ENCODE data around the gene MAPRE2.
"Not testable (repeated sequence)": the region's sequence is repeated elsewhere in the genome, so short reads cannot be mapped to it uniquely, and the experiment has no call there.

The MAPRE2 gene

DNA sequence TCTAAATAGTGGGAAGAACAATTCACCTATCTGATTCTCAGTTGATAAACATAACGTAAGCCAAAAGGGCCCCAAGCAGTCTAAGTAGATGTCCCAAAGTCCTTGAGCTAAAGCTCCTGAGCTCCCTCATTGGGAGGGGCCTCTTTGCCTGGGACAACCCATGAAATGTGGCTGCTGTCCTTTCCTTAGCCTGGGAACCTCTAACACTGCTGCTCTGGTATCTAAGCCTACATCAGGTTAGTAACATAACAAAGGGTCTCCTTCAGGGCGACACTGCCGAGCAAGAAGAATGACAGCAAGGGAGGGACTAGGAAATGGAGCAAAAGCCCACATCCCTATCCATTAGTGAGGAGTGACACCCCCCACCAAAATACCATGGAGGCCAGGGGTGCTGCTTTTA is 98.3 kb downstream of the MAPRE2 start:
- no peaks in the 10 kb centered on the region; the same call in 1 of the 2 replicates for H3K4me1 ChIP-seq (ENCODE audit: insufficient read depth, low read length)
- H3K36me3 ChIP-seq (ENCODE audit: insufficient read depth, low read length), result no peaks in the 10 kb centered on the region
- no peaks in the 10 kb centered on the region for H3K9me3 ChIP-seq (ENCODE audit: control insufficient read depth, insufficient read depth, low read length)
- H3K9ac ChIP-seq (ENCODE audit: low read depth, low read length), result no peak overlapping the region

DNA sequence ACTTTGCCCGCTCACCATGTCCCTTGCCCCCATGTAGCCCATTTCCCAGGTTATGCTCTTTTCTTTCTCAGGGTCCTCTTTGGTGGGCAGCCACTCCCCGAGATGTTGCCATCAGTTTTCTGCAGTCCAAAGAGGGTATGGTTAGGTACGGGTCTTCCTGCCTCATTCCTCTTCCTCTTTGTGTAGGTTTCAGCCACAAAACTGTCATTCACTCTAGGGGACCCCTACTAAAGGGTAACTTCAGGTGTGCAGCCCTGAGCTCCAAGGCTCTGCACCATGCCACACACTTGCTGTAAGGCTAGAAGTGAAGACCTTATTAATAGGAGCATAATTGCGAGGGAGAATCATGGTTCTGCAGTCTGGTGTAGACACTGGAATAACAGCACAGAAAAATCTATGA is 99.9 kb downstream of the MAPRE2 start:
- Histone ChIP-seq H3K36me3 (ENCODE audit: insufficient read depth, low read length) (no peaks in the 10 kb centered on the region), H3K9me3 (ENCODE audit: control insufficient read depth, insufficient read depth, low read length) (no peaks in the 10 kb centered on the region), H3K4me1 (ENCODE audit: insufficient read depth, low read length) (no peaks in the 10 kb centered on the region), H3K9ac (ENCODE audit: low read depth, low read length) (no peak overlapping the region)

DNA sequence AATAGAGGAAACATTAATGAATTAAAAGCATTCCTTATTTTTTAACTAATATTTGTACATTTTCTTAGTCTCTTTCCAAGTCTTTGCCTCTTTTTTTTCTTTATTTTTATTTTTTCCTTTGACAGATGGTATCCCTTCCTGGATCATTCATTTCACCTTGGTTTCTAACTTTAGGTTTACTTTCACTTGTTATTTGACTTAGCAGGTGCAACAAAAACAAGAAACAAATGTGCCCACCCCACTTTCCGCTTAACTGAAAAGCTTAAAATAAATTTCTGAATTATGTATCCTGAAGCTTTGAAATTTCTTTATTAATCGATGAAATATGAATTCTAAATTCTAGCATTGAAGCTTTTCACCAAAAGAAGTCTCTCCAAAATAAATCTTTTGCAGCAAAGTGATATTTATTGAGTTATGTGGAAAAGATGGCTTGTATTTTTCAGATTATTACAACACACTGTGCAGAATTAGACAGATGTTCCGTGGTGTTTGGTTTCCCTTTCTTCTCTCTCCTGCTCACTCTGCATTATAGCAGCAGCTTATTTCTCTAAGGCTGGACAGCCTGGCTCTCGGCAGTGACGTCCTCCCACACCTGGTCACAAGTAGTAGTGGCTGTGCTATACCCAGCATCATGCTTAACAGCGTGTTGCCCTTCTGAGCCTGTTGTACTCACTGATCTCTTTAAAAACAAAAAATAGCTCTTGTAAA is 100.5 kb downstream of the MAPRE2 start:
- H3K9me3 ChIP-seq (ENCODE audit: control insufficient read depth, insufficient read depth, low read length), result no peaks in the 10 kb centered on the region

DNA sequence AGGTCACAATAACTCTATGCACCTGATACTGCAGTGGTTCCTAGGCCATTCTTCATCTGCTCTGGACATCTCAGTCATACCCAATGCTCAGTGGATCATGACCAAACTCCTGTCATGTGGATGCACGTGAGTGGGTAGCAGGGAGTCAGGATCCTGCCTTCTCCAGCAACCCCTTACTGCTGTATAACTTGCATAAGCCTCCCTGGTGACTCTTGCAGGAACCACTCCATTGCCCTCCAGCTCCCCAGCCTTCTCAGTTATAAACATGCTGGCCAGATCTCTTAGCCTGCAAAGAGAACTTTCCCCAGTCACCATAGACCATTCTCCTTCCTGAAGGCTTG is 101.0 kb downstream of the MAPRE2 start:
- no peaks in the 10 kb centered on the region for H3K9me3 ChIP-seq (ENCODE audit: control insufficient read depth, insufficient read depth, low read length)
- H3K9ac ChIP-seq (ENCODE audit: low read depth, low read length), result no peak overlapping the region
- H3K4me1 ChIP-seq (ENCODE audit: insufficient read depth, low read length), result no peaks in the 10 kb centered on the region
- no peaks in the 10 kb centered on the region for H3K36me3 ChIP-seq (ENCODE audit: insufficient read depth, low read length)

More for the DNA sequence above, 100.5 kb downstream of the MAPRE2 start:
- H3K4me1 ChIP-seq (ENCODE audit: insufficient read depth, low read length), result no peaks in the 10 kb centered on the region
- no peak overlapping the region for H3K9ac ChIP-seq (ENCODE audit: low read depth, low read length)
- no peaks in the 10 kb centered on the region for H3K36me3 ChIP-seq (ENCODE audit: insufficient read depth, low read length)

DNA sequence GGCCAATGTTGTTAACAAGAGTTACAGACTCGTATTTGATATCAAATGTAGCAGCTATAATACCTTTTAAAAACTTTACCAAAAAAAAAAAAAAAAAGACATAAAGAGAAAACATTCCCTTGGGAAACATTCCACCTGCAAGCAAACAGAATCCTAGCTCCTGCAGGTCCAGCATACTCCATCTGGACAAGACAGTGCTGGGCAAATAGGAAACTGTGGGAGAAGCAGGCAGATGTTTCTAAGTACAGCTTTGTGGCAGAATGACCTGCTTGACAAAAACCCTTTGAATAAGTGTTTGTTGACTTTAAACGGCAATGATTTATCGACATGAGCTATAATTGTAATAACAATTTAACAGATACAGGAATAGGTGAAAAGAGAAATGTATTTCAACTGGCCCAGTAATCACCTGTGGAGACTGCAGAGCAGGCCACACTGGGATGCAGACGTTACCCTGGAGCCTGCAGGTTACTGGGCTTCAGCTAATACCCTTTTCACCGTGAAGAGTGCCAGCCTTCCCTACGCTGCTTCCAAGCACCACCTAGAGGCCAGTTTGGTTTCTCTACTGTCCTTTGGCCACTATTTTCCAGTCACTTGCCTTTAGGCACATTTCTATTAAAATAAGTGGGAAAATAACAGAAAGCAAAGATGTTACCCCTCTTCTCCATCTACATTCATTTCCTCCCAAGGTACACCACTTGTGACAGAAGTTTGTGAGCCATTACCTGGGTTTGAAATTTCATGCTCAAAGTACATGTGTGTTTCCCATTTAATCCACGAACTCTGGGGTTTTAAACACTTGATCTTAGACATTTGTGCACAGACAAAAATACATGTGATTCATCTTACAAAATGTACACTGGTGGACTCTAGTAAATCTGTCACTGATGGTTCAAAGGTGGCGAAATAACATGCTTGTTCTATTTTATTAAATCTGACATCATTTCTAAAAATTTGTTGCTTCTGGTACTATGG is 102.7 kb downstream of the MAPRE2 start:
- H3K36me3 ChIP-seq (ENCODE audit: insufficient read depth, low read length), result no peaks in the 10 kb centered on the region
- no peaks in the 10 kb centered on the region for H3K4me1 ChIP-seq (ENCODE audit: insufficient read depth, low read length)
- no peaks in the 10 kb centered on the region for H3K9me3 ChIP-seq (ENCODE audit: control insufficient read depth, insufficient read depth, low read length)
- no peak overlapping the region for H3K9ac ChIP-seq (ENCODE audit: low read depth, low read length)

DNA sequence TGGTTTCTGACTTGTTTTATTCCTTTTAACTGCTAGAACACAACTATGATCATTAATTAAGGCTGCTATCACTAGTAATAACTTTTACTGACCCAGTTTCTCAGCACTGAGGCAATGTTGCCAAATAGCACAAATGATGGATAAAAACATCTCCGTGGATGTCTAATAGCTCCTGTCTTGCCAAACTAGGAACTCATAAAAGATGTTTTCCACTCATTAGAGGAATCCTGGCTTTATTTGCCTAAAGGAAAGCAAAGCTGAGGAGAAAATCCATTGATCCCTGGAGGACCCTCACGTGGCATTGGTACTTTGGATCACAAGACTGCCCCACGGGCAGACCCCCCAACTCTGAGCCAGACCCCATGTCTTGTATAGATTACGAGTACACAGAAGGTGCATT is 103.5 kb downstream of the MAPRE2 start:
- no peaks in the 10 kb centered on the region for H3K9me3 ChIP-seq (ENCODE audit: control insufficient read depth, insufficient read depth, low read length)
- H3K9ac ChIP-seq (ENCODE audit: low read depth, low read length), result no peak overlapping the region
- no peaks in the 10 kb centered on the region for H3K4me1 ChIP-seq (ENCODE audit: insufficient read depth, low read length)
- no peaks in the 10 kb centered on the region for H3K36me3 ChIP-seq (ENCODE audit: insufficient read depth, low read length)

DNA sequence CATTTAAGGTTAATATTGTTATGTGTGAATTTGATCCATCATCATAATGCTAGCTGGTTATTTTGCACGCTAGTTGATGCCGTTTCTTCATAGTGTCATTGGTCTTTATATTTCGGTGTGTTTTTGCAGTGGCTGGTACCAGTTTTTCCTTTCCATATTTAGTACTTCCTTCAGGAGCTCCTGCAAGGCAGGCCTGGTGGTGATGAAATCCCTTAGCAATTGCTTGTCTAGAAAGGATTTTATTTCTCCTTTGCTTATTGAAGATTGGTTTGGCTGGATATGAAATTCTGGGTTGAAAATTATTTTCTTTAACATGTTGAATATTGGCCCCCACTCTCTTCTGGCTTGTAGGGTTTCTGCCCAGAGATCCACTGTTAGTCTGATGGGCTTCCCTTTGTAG is 109.0 kb downstream of the MAPRE2 start:
- not testable (repeated sequence) for H3K36me3 ChIP-seq (ENCODE audit: insufficient read depth, low read length); H3K9ac ChIP-seq (ENCODE audit: low read depth, low read length); H3K9me3 ChIP-seq (ENCODE audit: control insufficient read depth, insufficient read depth, low read length); H3K4me1 ChIP-seq (ENCODE audit: insufficient read depth, low read length)

DNA sequence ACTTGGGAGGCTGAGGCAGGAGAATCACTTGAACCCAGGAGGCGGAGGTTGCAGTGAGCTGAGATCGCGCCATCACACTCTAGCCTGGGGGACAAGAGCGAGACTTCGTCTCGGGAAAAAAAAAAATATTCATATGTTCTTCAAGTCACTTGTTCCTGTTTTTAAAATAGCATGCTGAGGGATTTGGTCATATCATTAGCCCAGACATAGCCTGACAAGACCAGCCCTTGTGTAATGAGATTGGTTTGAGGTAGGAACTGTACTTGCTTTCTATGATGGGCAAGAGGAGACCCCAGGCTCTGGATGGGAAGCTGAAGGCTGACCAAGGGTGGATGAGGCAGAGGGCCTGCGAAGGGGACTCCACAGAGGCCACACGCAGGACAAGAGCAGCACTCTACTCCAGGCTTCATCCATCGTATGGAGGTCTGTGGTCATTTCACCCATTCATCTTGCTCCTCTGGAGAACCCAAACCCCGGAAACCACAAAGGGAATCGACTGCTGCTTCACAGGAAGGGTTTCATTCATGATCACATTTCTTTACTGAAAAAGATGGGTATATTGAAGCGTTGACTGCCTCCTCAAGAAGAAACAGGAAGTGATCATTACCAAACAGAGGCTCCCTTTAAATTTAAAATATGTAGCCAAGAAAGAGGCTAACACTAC is 112.5 kb downstream of the MAPRE2 start:
- Histone ChIP-seq H3K9me3 (ENCODE audit: control insufficient read depth, insufficient read depth, low read length) (no peaks in the 10 kb centered on the region), H3K4me1 (ENCODE audit: insufficient read depth, low read length) (peaks cover 6% of the 10 kb centered on the region), H3K9ac (ENCODE audit: low read depth, low read length) (no peak overlapping the region), H3K36me3 (ENCODE audit: insufficient read depth, low read length) (no peaks in the 10 kb centered on the region)

DNA sequence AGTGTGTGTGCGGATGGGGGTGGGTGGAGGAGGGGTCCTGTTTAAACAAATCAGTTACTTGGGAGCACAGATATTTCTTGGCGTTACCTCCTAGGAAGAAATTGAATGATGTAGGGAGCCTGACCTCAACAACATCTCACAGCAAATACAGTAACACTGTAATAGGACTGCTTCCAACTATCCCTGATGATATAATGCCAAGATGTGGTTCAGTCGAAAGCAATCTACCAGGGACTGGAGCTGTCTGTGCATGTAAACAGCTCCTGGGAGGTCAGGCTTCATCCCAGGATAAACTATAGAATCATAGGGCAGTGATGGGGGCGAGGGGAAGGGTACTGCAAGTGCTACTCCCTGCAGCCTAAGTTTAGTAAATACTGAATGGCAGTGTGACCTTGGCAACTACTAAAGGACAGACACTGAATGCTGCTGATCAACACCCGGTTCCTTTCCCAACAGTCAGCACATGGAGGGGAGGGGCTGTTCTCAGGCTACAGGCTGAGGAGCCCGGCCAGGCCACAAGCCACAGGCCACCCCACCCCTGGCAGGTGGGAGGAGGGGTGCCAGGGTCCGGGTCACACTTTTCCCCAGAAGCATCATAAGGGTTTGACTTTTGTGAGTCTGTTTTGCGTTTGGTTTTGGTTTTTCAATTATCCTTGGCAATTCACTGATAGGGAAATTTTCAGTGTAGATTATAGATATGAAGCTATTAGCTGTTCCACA is 114.3 kb downstream of the MAPRE2 start:
- H3K4me1 ChIP-seq (ENCODE audit: insufficient read depth, low read length), result peaks cover 6% of the 10 kb centered on the region
- no peaks in the 10 kb centered on the region for H3K36me3 ChIP-seq (ENCODE audit: insufficient read depth, low read length)
- H3K9me3 ChIP-seq (ENCODE audit: control insufficient read depth, insufficient read depth, low read length), result no peaks in the 10 kb centered on the region
- H3K9ac ChIP-seq (ENCODE audit: low read depth, low read length), result no peak overlapping the region

DNA sequence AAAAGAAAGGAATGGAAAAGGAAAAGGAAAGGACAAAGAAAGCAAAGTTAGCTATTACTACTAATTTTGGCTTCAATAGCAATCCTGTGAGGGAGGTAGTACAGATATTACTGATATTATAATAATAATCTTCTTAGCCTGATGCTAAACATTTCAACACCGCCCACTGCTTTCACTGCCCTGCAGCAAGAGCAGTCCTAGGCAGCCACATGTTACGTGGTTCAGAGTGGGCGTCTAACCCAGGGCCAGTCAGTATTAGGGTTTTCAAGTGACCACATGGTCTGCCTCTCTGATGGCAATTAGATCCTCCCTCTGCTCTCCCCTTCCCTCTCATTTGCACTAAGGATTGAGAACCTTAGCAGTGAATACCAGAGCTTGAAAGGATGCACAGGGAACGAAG is 116.0 kb downstream of the MAPRE2 start:
- Histone ChIP-seq H3K36me3 (ENCODE audit: insufficient read depth, low read length) (no peaks in the 10 kb centered on the region), H3K4me1 (ENCODE audit: insufficient read depth, low read length) (peaks cover 6% of the 10 kb centered on the region), H3K9ac (ENCODE audit: low read depth, low read length) (no peak overlapping the region), H3K9me3 (ENCODE audit: control insufficient read depth, insufficient read depth, low read length) (no peaks in the 10 kb centered on the region)

DNA sequence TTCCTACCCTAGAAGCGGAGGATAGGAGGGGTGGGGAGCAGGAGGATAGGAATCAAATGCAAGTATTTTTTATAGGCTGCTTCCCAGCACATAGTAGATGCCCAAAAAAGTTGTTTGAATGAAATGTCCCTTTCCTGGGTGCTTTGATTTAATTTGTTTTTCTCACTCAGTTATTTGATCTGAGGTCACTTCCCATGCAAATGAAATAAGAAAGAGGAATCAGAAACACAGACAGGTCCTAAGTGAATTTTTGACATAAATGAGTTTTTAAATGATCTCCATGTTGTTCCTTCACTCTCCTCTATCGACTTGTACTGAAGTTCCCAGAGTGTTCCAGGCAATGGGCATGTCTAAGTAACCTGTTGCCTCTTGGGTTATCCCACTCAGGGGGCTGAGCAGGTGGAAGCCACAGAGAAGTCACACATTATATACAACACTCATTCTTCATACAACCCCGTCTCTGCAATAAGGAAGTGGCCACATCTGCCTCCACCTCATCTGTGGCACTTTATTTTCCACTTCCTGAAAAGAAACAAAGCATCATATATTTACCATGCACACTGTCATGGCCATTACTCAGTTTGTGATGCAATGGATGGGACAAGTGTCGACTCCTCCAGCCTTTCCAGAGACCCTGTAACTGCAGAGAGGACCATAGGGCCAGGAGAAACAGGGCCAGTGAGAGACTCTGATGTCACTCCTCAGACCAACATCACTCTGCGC is 117.7 kb downstream of the MAPRE2 start:
- no peak overlapping the region for H3K9ac ChIP-seq (ENCODE audit: low read depth, low read length)
- no peaks in the 10 kb centered on the region for H3K9me3 ChIP-seq (ENCODE audit: control insufficient read depth, insufficient read depth, low read length)
- no peaks in the 10 kb centered on the region for H3K36me3 ChIP-seq (ENCODE audit: insufficient read depth, low read length)
- H3K4me1 ChIP-seq (ENCODE audit: insufficient read depth, low read length), result peaks cover 6% of the 10 kb centered on the region

DNA sequence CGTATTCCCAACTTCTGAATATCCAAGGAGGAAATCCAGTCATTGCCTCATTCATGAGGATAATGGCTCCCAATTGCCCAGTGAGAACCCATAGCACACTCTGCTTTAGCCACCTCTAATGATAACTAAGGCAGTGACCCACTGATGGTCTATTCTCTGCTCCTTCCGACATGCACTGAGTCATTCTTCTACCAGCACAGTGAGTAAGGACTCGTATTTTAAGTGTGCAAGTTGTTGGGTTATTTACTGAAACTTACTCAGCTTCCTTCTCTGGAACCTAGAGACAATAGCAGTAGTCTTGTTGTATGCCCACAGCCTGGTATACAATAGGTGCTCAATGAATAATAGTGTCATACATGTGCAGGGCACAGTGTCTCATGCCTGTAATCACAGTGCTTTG is 118.6 kb downstream of the MAPRE2 start:
- Histone ChIP-seq H3K9me3 (ENCODE audit: control insufficient read depth, insufficient read depth, low read length) (no peaks in the 10 kb centered on the region), H3K9ac (ENCODE audit: low read depth, low read length) (no peak overlapping the region), H3K4me1 (ENCODE audit: insufficient read depth, low read length) (peaks cover 6% of the 10 kb centered on the region)

DNA sequence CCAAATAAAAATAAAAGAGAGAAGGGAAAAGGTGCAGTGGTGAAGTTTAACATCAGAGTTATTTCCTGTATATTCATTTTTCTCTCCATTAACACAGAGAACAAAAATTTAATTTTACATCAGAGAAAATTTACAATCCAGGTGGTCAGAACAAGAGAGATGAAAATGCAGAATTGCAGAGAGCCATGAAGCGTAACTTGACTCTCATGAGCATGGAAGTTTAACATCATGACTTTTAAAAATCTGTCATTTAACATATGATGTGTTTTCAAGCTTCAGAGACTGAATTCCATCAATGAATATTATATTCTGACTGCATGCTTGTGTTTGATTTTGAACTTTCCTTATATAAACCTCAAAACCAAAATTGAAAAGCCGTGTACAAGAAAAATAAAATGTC is 120.3 kb downstream of the MAPRE2 start:
- no peaks in the 10 kb centered on the region for H3K4me1 ChIP-seq (ENCODE audit: insufficient read depth, low read length)
- no peak overlapping the region for H3K9ac ChIP-seq (ENCODE audit: low read depth, low read length)
- H3K9me3 ChIP-seq (ENCODE audit: control insufficient read depth, insufficient read depth, low read length), result no peaks in the 10 kb centered on the region
- H3K36me3 ChIP-seq (ENCODE audit: insufficient read depth, low read length), result no peaks in the 10 kb centered on the region

More for the DNA sequence above, 118.6 kb downstream of the MAPRE2 start:
- H3K36me3 ChIP-seq (ENCODE audit: insufficient read depth, low read length), result no peaks in the 10 kb centered on the region

DNA sequence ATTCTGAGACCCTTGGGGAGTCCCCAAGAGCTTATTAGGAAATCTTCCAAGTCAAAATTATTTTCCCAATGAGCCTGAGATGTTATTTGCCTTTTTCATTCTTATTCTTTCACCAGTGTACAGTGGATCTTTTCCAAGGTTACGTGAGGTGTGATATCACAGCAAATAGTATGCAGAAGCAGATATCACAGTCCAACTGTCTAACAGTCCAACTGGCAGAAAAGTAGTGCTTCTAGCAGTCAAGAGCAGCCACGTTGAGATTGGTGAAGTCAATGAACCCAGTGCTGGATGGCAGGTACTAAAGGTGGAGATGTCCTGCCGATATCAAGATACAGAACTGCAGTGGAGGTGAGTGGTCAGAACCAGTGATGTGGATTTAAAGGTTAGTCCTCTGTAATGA is 120.7 kb downstream of the MAPRE2 start:
- H3K9ac ChIP-seq (ENCODE audit: low read depth, low read length), result no peak overlapping the region
- H3K36me3 ChIP-seq (ENCODE audit: insufficient read depth, low read length), result no peaks in the 10 kb centered on the region
- no peaks in the 10 kb centered on the region for H3K4me1 ChIP-seq (ENCODE audit: insufficient read depth, low read length)
- H3K9me3 ChIP-seq (ENCODE audit: control insufficient read depth, insufficient read depth, low read length), result no peaks in the 10 kb centered on the region

Measured in ES-I3 (cell line).